H1 (cell line): ENCODE measurements around the gene HOXB8. TPM values are rescaled to one million over a fixed set of nuclear protein-coding genes. Genes with fewer than 3 reads are reported as not detected.
A peak's percentile ranks its signal among the peaks of the same experiment; 100 is the strongest.

Experiments
- CTCF ChIA-PET: fragments of 300-600 bp; sonication (Branson Sonifier 250); formaldehyde crosslinking; loops from one replicate; lab custom pipeline; 2021; ENCODE audit not compliant: partially characterized antibody; lab: Charles Lee
- POLR2A ChIA-PET: fragments of 300-600 bp; sonication (Branson Sonifier 250); formaldehyde crosslinking; loops from one replicate; lab custom pipeline; 2021; ENCODE audit warnings: inconsistent platforms; ENCODE audit not compliant: partially characterized antibody; lab: Charles Lee
- DNase-seq, 2 experiments: peaks; one replicate each; pipeline versions ENCODE4 v3.0.0 to v3.0.0-alpha.2; 2010 to 2022; ENCODE audit warnings: low spot score in 2 of 2, low read depth in 1 of 2, mixed read lengths in 1 of 2
- FAIRE-seq: peaks from 2 replicates; lab custom pipeline; 2011; peaks lifted over from hg19 to GRCh38; lab: Jason Lieb, UNC
- H2AFZ ChIP-seq: 2 replicates; pipeline ENCODE4 v1.8.1; 2012; ENCODE audit warnings: low read length, inconsistent platforms
- H2AK5ac ChIP-seq: 2 replicates; pipeline ENCODE4 v1.6.1; 2013; ENCODE audit warnings: low read depth, low read length
- H2BK120ac ChIP-seq: replicated peaks from 2 replicates; pipeline ENCODE3; 2013; ENCODE audit warnings: low read depth, low read length, inconsistent platforms
- H2BK12ac ChIP-seq: 2 replicates; pipeline ENCODE4 v1.6.1; 2013; ENCODE audit warnings: low read depth, low read length
- H2BK15ac ChIP-seq: 2 replicates; pipeline ENCODE4 v1.6.1; 2013; ENCODE audit warnings: low read length
- H2BK20ac ChIP-seq: 2 replicates; pipeline ENCODE4 v1.6.1; 2013; ENCODE audit warnings: low read length
- H2BK5ac ChIP-seq: 2 replicates; pipeline ENCODE4 v1.6.1; 2013; ENCODE audit warnings: low read depth, low read length
- H3K14ac ChIP-seq: 2 replicates; pipeline ENCODE4 v1.6.1; 2013; ENCODE audit warnings: inconsistent platforms; ENCODE audit not compliant: insufficient read length
- H3K18ac ChIP-seq: 2 replicates; pipeline ENCODE4 v1.6.1; 2013; ENCODE audit warnings: low read length; ENCODE audit errors: extremely low read depth
- H3K23ac ChIP-seq: 2 replicates; pipeline ENCODE4 v1.6.1; 2013; ENCODE audit warnings: inconsistent platforms; ENCODE audit not compliant: insufficient read length
- H3K23me2 ChIP-seq: 2 replicates; pipeline ENCODE4 v1.6.1; 2013; ENCODE audit warnings: low read depth, low read length
- H3K27ac ChIP-seq: 2 replicates; pipeline ENCODE4 v1.6.1; 2011; ENCODE audit warnings: low read depth, low read length, inconsistent platforms
- H3K27me3 ChIP-seq, 4 experiments: replicated peaks in 1 of 4; 1 replicate in 1 of 4; 2 replicates in 3 of 4; pipeline versions ENCODE4 v1.6.1 to v1.8.1; 2011 to 2013; ENCODE audit warnings: low read length in 3 of 4, mild to moderate bottlenecking in 3 of 4, inconsistent platforms in 2 of 4, mixed read lengths in 2 of 4, moderate library complexity in 1 of 4; ENCODE audit not compliant: control insufficient read depth in 3 of 4, insufficient read depth in 3 of 4; ENCODE audit errors: extremely low read depth in 1 of 4
- H3K36me3 ChIP-seq, 4 experiments: 2 replicates each; pipeline versions ENCODE4 v1.6.1 to v1.8.1; 2011 to 2013; ENCODE audit warnings: mild to moderate bottlenecking in 4 of 4, low read length in 3 of 4, moderate library complexity in 2 of 4, control low read depth in 1 of 4, inconsistent platforms in 1 of 4; ENCODE audit not compliant: insufficient read depth in 4 of 4, control insufficient read depth in 2 of 4
- H3K4ac ChIP-seq: replicated peaks from 2 replicates; pipeline ENCODE3; 2013; ENCODE audit warnings: low read length, low read depth, mixed read lengths, inconsistent platforms; ENCODE audit not compliant: insufficient read length
- H3K4me1 ChIP-seq, 4 experiments: replicated peaks in 1 of 4; 1 replicate in 1 of 4; 2 replicates in 3 of 4; pipeline versions ENCODE4 v1.6.1 to v1.8.1; 2011 to 2013; ENCODE audit warnings: low read length in 3 of 4, inconsistent platforms in 2 of 4, mixed read lengths in 1 of 4; ENCODE audit not compliant: insufficient read depth in 4 of 4, control insufficient read depth in 3 of 4
- H3K4me2 ChIP-seq, 2 experiments: 2 replicates each; pipeline versions ENCODE4 v1.6.1 to v1.8.1; 2011 to 2013; ENCODE audit warnings: low read depth in 2 of 2, low read length in 2 of 2, control low read depth in 1 of 2, inconsistent platforms in 1 of 2, mild to moderate bottlenecking in 1 of 2; ENCODE audit not compliant: insufficient read depth in 1 of 2
- H3K4me3 ChIP-seq, 4 experiments: fragments of 200-600, 300-600 bp in 1 of 4; sonication (generic), shearing (Covaris generic), sonication (Bioruptor Twin) in 1 of 4; 2 replicates each; pipeline versions ENCODE4 v1.5.1 to v1.8.1; 2011 to 2016; ENCODE audit warnings: low read length in 4 of 4, low read depth in 3 of 4, control low read depth in 2 of 4, inconsistent platforms in 2 of 4, mild to moderate bottlenecking in 2 of 4, mixed read lengths in 1 of 4, moderate library complexity in 1 of 4; ENCODE audit not compliant: insufficient read depth in 2 of 4; ENCODE audit errors: extremely low read depth in 1 of 4
- H3K56ac ChIP-seq: replicated peaks from 2 replicates; pipeline ENCODE3; 2013; ENCODE audit warnings: low read depth, mild to moderate bottlenecking, mixed read lengths, low read length, inconsistent platforms; ENCODE audit not compliant: insufficient read length
- H3K79me1 ChIP-seq: 2 replicates; pipeline ENCODE4 v1.6.1; 2013; ENCODE audit warnings: low read depth, low read length, control low read depth
- H3K79me2 ChIP-seq, 2 experiments: 2 replicates each; pipeline versions ENCODE4 v1.6.1 to v1.8.1; 2012 to 2013; ENCODE audit warnings: low read length in 2 of 2, mild to moderate bottlenecking in 2 of 2, inconsistent platforms in 1 of 2; ENCODE audit not compliant: insufficient read depth in 2 of 2, control insufficient read depth in 1 of 2
- H3K9ac ChIP-seq, 4 experiments: replicated peaks in 1 of 4; 1 replicate in 1 of 4; 2 replicates in 3 of 4; pipeline versions ENCODE4 v1.6.1 to v1.8.1; 2011 to 2013; ENCODE audit warnings: low read depth in 3 of 4, low read length in 3 of 4, control low read depth in 2 of 4, mild to moderate bottlenecking in 2 of 4, moderate library complexity in 2 of 4, inconsistent platforms in 1 of 4; ENCODE audit errors: extremely low read depth in 1 of 4
- H3K9me3 ChIP-seq, 2 experiments: 2 replicates each; pipeline versions ENCODE4 v1.6.1 to v1.8.1; 2012 to 2013; ENCODE audit warnings: mild to moderate bottlenecking in 2 of 2, moderate library complexity in 2 of 2, control low read depth in 1 of 2, inconsistent platforms in 1 of 2, low read depth in 1 of 2, low read length in 1 of 2, mixed read lengths in 1 of 2; ENCODE audit not compliant: insufficient read depth in 2 of 2
- H4K20me1 ChIP-seq, 2 experiments: replicated peaks in 1 of 2; 2 replicates each; pipeline versions ENCODE3 to v1.8.1; 2011 to 2013; ENCODE audit warnings: inconsistent platforms in 2 of 2, low read length in 2 of 2, mild to moderate bottlenecking in 1 of 2; ENCODE audit not compliant: insufficient read depth in 2 of 2, control insufficient read depth in 1 of 2
- H4K5ac ChIP-seq: 2 replicates; pipeline ENCODE4 v1.6.1; 2013; ENCODE audit warnings: low read length, low read depth, mixed read lengths, inconsistent platforms; ENCODE audit not compliant: insufficient read length
- H4K8ac ChIP-seq: 2 replicates; pipeline ENCODE4 v1.8.0; 2013; ENCODE audit warnings: mild to moderate bottlenecking, moderate library complexity, low read length, inconsistent platforms; ENCODE audit not compliant: insufficient read depth; ENCODE audit errors: extremely low read depth
- H4K91ac ChIP-seq: replicated peaks from 2 replicates; pipeline ENCODE3; 2013; ENCODE audit warnings: low read length, mixed read lengths, inconsistent platforms; ENCODE audit not compliant: insufficient read length
- EZH2 ChIP-seq: fragments of 200-600 bp; sonication (generic); IDR thresholded peaks from 2 replicates; pipeline ENCODE4 v1.7.1; 2012; ENCODE audit warnings: low read depth, mild to moderate bottlenecking, moderate library complexity, low read length, inconsistent platforms; ENCODE audit not compliant: severe bottlenecking
- SUZ12 ChIP-seq: fragments of 200-600 bp; sonication (generic); IDR thresholded peaks from 2 replicates; pipeline ENCODE4 v1.6.1; 2012; ENCODE audit warnings: mild to moderate bottlenecking, inconsistent platforms, low read length, moderate library complexity, mixed read lengths
- WGBS, 2 experiments: shearing (Covaris generic) in 1 of 2; methylation state at CpG; one replicate each; pipeline versions ENCODE4 v1.1.6 to v1.1.7; 2013 to 2015; ENCODE audit warnings: low lambda C conversion rate in 2 of 2, mixed read lengths in 2 of 2, inconsistent platforms in 1 of 2, low coverage in 1 of 2, missing lambda C conversion rate in 1 of 2; ENCODE audit not compliant: insufficient replicate concordance in 2 of 2, insufficient coverage in 1 of 2, insufficient read length in 1 of 2; ENCODE audit errors: extremely low coverage in 1 of 2, missing lambda C conversion rate in 1 of 2; 5-methylcytosine and 5-hydroxymethylcytosine counted together
- polyA plus RNA-seq, 7 experiments: library from polyadenylated mRNA; depleted of rRNA in 3 of 7; stranded (reverse) in 5 of 7; unstranded in 2 of 7; fragments of >200 nt in 5 of 7; fragments of 200-250 nt in 2 of 7; gene quantifications; 1 replicate in 5 of 7; 2 replicates in 1 of 7; 4 replicates in 1 of 7; pipeline versions ENCODE4 v1.2.1 to v1.2.3, GENCODE V29; 2011 to 2013; ENCODE audit warnings: missing spikeins in 2 of 7, mixed read lengths in 2 of 7
- total RNA-seq: library from RNA; stranded (reverse); fragmentation: NEBNext Ultra II Directional; extraction: Animal tissue kit (Norgen Biotek cat#: 25700); gene quantifications from 2 replicates; pipeline ENCODE4 v1.2.1, GENCODE V29; 2021
- TF ChIP-seq, protein P1 (sequence below): IDR thresholded peaks from 2 replicates; pipeline ENCODE4 v1.6.1; 2012; ENCODE audit warnings: inconsistent platforms

The HOXB8 gene
- total and polyA plus RNA-seq, 2 of the 8 experiments (the other 6 are each of a cell fraction or from before 2014, with no cell fraction given) = not detected

DNA sequence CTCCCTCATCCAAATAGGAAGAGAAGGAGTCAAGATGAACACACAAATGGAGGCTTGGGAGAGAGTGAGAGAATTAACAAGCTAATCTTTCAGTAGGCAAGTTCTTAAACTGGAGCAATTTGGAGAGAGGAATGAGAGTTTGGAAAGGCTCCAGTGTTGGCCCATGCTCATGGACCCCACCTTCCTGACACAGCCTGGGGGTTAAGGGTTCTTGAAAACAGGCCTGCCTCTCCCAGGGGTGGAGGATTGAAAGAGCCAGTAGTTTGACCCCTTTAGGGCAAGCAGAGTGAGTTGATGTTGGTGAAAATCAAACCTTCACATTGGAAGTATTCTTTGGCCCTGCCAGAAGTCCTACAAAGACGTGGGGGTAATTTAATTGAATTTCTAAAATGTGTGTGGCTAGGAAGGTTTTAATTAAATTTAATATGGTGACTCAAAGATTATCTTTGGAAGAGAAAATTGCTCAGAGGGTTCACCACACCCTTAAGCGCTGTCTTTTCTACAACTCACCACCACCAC lies 30.8 kb downstream of the HOXB8 start:
- Histone ChIP-seq H3K79me1 (no peaks in the 10 kb centered on the region), H3K14ac (no peak overlapping the region), H4K91ac (no peak overlapping the region), H4K5ac (no peak overlapping the region), H2BK120ac (no peak overlapping the region), H3K9ac (no peak overlapping the region), H2AFZ (no peak overlapping the region), H3K27me3 (peaks cover 99 to 100% (median 100%) of the 10 kb centered on the region in 4 experiments), H3K23me2 (no peaks in the 10 kb centered on the region), H2BK15ac (no peak overlapping the region), H4K8ac (no peak overlapping the region), H3K79me2 (no peaks in the 10 kb centered on the region), H3K4me1 (peaks cover 0 to 5% (median 4%) of the 10 kb centered on the region in 4 experiments; a peak in 4 of 7 replicates), H3K18ac (no peak overlapping the region), H3K4me2 (no peak overlapping the region), H3K9me3 (no peaks in the 10 kb centered on the region), H3K56ac (no peak overlapping the region), H2BK20ac (no peak overlapping the region), H3K4ac (no peak overlapping the region), H2AK5ac (no peak overlapping the region), H3K4me3 (no peak overlapping the region), H2BK5ac (no peak overlapping the region), H3K27ac (no peak overlapping the region), H4K20me1 (peaks cover 23 to 40% of the 10 kb centered on the region in 2 experiments), H3K23ac (no peak overlapping the region), H3K36me3 (peaks cover 0 to 18% (median 0%) of the 10 kb centered on the region in 4 experiments; a peak in 1 of 8 replicates), H2BK12ac (no peak overlapping the region)
- WGBS, 2 experiments = 29% methylated on average over 2 of the region's 2 CpGs; no CpG with 5 or more reads in 1 of the 2 experiments
- no peak for FAIRE-seq
- DNase-seq = no peak
- ChIA-PET CTCF (interaction anchor here (0.6 to 2.6 kb wide), 7 partner anchors 17 to 110 kb away, joined by 3 to 9 read pairs (median 5); no protein-coding TSS in a partner anchor), POLR2A (no interaction called here)
- peak; percentile 55 for TF ChIP-seq EZH2
- TF ChIP-seq SUZ12 = peak; percentile 2; the same call in 1 of the 2 replicates
- TF ChIP-seq, protein P1, sequence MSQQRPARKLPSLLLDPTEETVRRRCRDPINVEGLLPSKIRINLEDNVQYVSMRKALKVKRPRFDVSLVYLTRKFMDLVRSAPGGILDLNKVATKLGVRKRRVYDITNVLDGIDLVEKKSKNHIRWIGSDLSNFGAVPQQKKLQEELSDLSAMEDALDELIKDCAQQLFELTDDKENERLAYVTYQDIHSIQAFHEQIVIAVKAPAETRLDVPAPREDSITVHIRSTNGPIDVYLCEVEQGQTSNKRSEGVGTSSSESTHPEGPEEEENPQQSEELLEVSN = no peak
